ENCODE results near the gene C10orf90. TPM values are rescaled to one million over a fixed set of nuclear protein-coding genes. Genes with fewer than 3 reads are reported as not detected.

The C10orf90 gene
- total RNA-seq, 4 donors from 2014 or later = 2.1 to 6.5 (median 4.1) TPM

- peaks cover 9% of the 10 kb centered on the region for H3K4me1 ChIP-seq
- H3K27me3 ChIP-seq = no peaks in the 10 kb centered on the region
- 69% methylated on average over 5 of the region's 5 CpGs for WGBS
- DNase-seq (ENCODE audit: low spot score in 2 of 2) = no peak
- no peak overlapping the region for H3K4me3 ChIP-seq
- TF ChIP-seq POLR2AphosphoS5 (IDR thresholded peaks at IDR 0.05) = no peak
- TF ChIP-seq POLR2A (IDR thresholded peaks at IDR 0.05) = no peak
- TF ChIP-seq EP300 (IDR thresholded peaks at IDR 0.05) = no peak
- TF ChIP-seq, protein P1, sequence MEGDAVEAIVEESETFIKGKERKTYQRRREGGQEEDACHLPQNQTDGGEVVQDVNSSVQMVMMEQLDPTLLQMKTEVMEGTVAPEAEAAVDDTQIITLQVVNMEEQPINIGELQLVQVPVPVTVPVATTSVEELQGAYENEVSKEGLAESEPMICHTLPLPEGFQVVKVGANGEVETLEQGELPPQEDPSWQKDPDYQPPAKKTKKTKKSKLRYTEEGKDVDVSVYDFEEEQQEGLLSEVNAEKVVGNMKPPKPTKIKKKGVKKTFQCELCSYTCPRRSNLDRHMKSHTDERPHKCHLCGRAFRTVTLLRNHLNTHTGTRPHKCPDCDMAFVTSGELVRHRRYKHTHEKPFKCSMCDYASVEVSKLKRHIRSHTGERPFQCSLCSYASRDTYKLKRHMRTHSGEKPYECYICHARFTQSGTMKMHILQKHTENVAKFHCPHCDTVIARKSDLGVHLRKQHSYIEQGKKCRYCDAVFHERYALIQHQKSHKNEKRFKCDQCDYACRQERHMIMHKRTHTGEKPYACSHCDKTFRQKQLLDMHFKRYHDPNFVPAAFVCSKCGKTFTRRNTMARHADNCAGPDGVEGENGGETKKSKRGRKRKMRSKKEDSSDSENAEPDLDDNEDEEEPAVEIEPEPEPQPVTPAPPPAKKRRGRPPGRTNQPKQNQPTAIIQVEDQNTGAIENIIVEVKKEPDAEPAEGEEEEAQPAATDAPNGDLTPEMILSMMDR (IDR thresholded peaks at IDR 0.05) = no peak
- no peaks in the 10 kb centered on the region for H3K36me3 ChIP-seq
- H3K27ac ChIP-seq = no peak overlapping the region
- no peaks in the 10 kb centered on the region for H3K9me3 ChIP-seq
Measured at GRCh38 chr10:126521399-126521798, 149.1 kb downstream of the C10orf90 start.

GRCh38 chr10:126520751-126521317, 149.7 kb downstream of the C10orf90 start:
- whole genome bisulfite sequencing = 77% methylated on average over 7 of the region's 7 CpGs
- no peaks in the 10 kb centered on the region for H3K36me3 ChIP-seq

DNA sequence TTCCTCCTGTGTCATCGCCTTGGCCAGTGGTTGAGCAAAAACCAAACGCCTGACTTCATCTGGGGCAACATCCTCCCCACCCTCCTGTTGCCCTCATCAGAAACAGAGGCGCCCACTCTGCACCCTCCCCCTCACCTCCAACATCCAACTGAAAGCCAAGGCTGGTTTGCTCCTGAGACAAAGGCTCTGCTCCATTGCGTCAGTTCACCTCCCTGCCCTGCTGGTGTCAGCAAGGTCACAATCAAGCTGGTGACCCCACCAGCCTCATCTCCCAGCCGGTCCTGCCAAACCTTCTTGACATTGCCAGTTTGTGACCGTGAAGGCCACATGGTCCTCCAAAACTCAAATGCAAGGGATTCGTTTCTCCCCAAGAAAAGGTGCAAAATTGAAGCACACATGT, 150.5 kb downstream of the C10orf90 start:
- H3K4me1 ChIP-seq = peaks cover 9% of the 10 kb centered on the region
- no peaks in the 10 kb centered on the region for H3K9me3 ChIP-seq
- no peaks in the 10 kb centered on the region for H3K27me3 ChIP-seq
- 93% methylated on average over 7 of the region's 7 CpGs for WGBS
- H3K4me3 ChIP-seq = no peak overlapping the region
- no peak for DNase-seq (ENCODE audit: low spot score in 2 of 2)
- TF ChIP-seq POLR2AphosphoS5 (IDR thresholded peaks at IDR 0.05) = no peak
- TF ChIP-seq POLR2A (IDR thresholded peaks at IDR 0.05) = no peak
- TF ChIP-seq, protein P1 (IDR thresholded peaks at IDR 0.05) = no peak
- no peak for TF ChIP-seq EP300 (IDR thresholded peaks at IDR 0.05)
- H3K36me3 ChIP-seq = no peaks in the 10 kb centered on the region
- no peak overlapping the region for H3K27ac ChIP-seq

More at GRCh38 chr10:126520751-126521317, 149.7 kb downstream of the C10orf90 start:
- DNase-seq (ENCODE audit: low spot score in 2 of 2) = no peak
- TF ChIP-seq, protein P1 (IDR thresholded peaks at IDR 0.05) = no peak
- no peak for TF ChIP-seq POLR2AphosphoS5 (IDR thresholded peaks at IDR 0.05)
- Histone ChIP-seq H3K9me3 (no peaks in the 10 kb centered on the region), H3K4me1 (peaks cover 9% of the 10 kb centered on the region), H3K27me3 (no peaks in the 10 kb centered on the region), H3K4me3 (no peak overlapping the region), H3K27ac (no peak overlapping the region)

- Histone ChIP-seq H3K4me1 (peaks cover 9% of the 10 kb centered on the region), H3K27me3 (no peaks in the 10 kb centered on the region), H3K36me3 (no peaks in the 10 kb centered on the region), H3K9me3 (no peaks in the 10 kb centered on the region), H3K4me3 (no peak overlapping the region), H3K27ac (no peak overlapping the region)
- no peak for DNase-seq (ENCODE audit: low spot score in 2 of 2)
- 53% methylated on average over 2 of the region's 2 CpGs for WGBS
- TF ChIP-seq POLR2AphosphoS5 (IDR thresholded peaks at IDR 0.05) (no peak), EP300 (IDR thresholded peaks at IDR 0.05) (no peak), POLR2A (IDR thresholded peaks at IDR 0.05) (no peak)
Measured at GRCh38 chr10:126519185-126519584, 151.3 kb downstream of the C10orf90 start.

DNA sequence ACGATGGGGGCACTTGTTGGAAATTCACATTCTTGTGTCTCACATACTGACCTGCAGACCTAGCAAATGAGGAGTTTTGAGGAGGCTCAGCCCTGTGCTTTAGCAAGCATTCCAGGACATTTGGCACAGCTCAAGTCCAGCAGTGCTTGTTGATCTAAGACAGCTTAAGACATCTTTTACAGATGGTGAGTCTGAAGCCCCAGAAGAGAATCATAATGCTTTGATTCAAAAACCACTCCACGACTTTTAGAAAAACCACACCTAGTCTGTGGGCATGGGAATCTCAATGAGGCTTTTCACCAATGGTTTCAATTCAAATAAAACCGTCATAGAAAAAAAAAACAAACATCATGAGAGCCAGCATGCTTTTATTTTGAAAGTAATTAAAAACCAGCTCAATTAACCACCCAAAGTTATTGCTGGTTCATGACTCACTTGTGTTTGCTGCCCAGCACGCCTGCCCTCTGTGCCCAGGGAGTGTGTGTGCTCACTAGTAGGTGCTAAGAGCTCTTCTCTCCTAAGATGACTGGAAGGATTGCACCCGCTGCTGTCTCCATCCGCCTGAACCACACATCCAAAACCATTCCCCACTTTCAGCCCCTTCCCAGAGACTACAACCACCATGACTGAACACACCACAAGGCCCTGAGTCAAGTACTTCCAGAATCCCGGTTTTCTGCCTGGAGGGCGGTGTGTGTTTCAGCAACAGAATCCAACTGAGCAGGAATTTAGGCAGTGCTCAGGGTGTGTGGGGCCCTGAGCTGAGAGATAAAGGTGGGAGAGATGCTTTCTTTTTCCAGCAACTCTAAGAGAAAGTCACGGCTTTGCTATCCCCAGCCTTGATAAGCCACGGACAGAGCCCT, 152.0 kb downstream of the C10orf90 start:
- WGBS = 59% methylated on average over 10 of the region's 10 CpGs
- no peak overlapping the region for H3K27ac ChIP-seq
- H3K9me3 ChIP-seq = no peaks in the 10 kb centered on the region
- no peak for DNase-seq (ENCODE audit: low spot score in 2 of 2)
- H3K4me1 ChIP-seq = peaks cover 9% of the 10 kb centered on the region
- no peak overlapping the region for H3K4me3 ChIP-seq
- H3K36me3 ChIP-seq = no peaks in the 10 kb centered on the region
- TF ChIP-seq EP300 (IDR thresholded peaks at IDR 0.05) (no peak), POLR2A (IDR thresholded peaks at IDR 0.05) (no peak), POLR2AphosphoS5 (IDR thresholded peaks at IDR 0.05) (no peak)
- TF ChIP-seq, protein P1 (IDR thresholded peaks at IDR 0.05) = no peak
- no peaks in the 10 kb centered on the region for H3K27me3 ChIP-seq

Measured in suprapubic skin (tissue), 4 donors.